Right atrium auricular region (tissue), 2 donors: Measurements from ENCODE around the gene ZBTB21. TPM values are rescaled to one million over a fixed set of nuclear protein-coding genes. Genes with fewer than 3 reads are reported as not detected.

Experiments used
- DNase-seq: peaks from one replicate; pipeline ENCODE4 v3.0.0-alpha.2; 2019; ENCODE audit warnings: low spot score
- H3K27ac ChIP-seq, 2 donors: fragments of 200-600 bp; sonication (generic); 1 replicate in 1 of 2; 2 replicates in 1 of 2; pipeline ENCODE4 v1.5.1; 2016 to 2019
- H3K27me3 ChIP-seq, 2 donors: fragments of 200-600 bp; sonication (generic); one replicate each; pipeline versions ENCODE4 v1.5.1 to v1.6.0; 2017 to 2019
- H3K36me3 ChIP-seq: fragments of 200-600 bp; sonication (generic); one replicate; pipeline ENCODE4 v1.5.1; 2016
- H3K4me1 ChIP-seq, 2 donors: fragments of 200-600 bp; sonication (generic); one replicate each; pipeline versions ENCODE4 v1.5.1 to v1.6.0; 2017 to 2019
- H3K4me3 ChIP-seq, 2 donors: fragments of 200-600 bp; sonication (generic); 1 replicate in 1 of 2; 2 replicates in 1 of 2; pipeline ENCODE4 v1.5.1; 2017 to 2019; ENCODE audit warnings: mild to moderate bottlenecking in 1 of 2, moderate library complexity in 1 of 2
- H3K9me3 ChIP-seq, 2 donors: fragments of 200-600 bp; sonication (generic); one replicate each; pipeline ENCODE4 v1.5.1; 2019
- CTCF ChIP-seq, 2 donors: fragments of 200-600 bp; sonication (generic); IDR thresholded peaks; one replicate each; pipeline ENCODE4 v1.5.1; 2019; ENCODE audit warnings: antibody characterized with exemption in 2 of 2
- total RNA-seq, 2 donors: library from RNA; depleted of rRNA; stranded (reverse); fragments of >200 nt; gene quantifications; one replicate each; pipeline ENCODE4 v1.1.0, GENCODE V29; 2016

The ZBTB21 gene
- total RNA-seq, 2 donors from 2014 or later = 5.5 to 10.3 TPM

- no peaks in the 10 kb centered on the region for H3K36me3 ChIP-seq
- peaks cover 0 to 7% of the 10 kb centered on the region in 2 donors for H3K4me1 ChIP-seq
- no peak for TF ChIP-seq CTCF (IDR thresholded peaks at IDR 0.05)
- peaks cover 0 to 5% of the 10 kb centered on the region in 2 donors for H3K9me3 ChIP-seq
- H3K27ac ChIP-seq = peak overlapping the region in 1 of 2 donors; percentile 21
- no peak for DNase-seq
- no peaks in the 10 kb centered on the region for H3K27me3 ChIP-seq
- H3K4me3 ChIP-seq = no peak overlapping the region
Measured at GRCh38 chr21:42039470-42039901, 29.3 kb upstream of the ZBTB21 start.

- H3K4me3 ChIP-seq = no peak overlapping the region
- no peak for TF ChIP-seq CTCF (IDR thresholded peaks at IDR 0.05)
- H3K27ac ChIP-seq = no peak overlapping the region
- no peak for DNase-seq
- H3K9me3 ChIP-seq = peaks cover 0 to 5% of the 10 kb centered on the region in 2 donors
- peaks cover 0 to 7% of the 10 kb centered on the region in 2 donors for H3K4me1 ChIP-seq
- no peaks in the 10 kb centered on the region for H3K27me3 ChIP-seq
- no peaks in the 10 kb centered on the region for H3K36me3 ChIP-seq
Measured at GRCh38 chr21:42038826-42039425, 28.8 kb upstream of the ZBTB21 start.

GRCh38 chr21:42038393-42038792 lies 28.2 kb upstream of the ZBTB21 start:
- H3K27ac ChIP-seq = no peak overlapping the region
- H3K9me3 ChIP-seq = peaks cover 0 to 5% of the 10 kb centered on the region in 2 donors
- no peak for DNase-seq
- no peaks in the 10 kb centered on the region for H3K27me3 ChIP-seq
- H3K36me3 ChIP-seq = no peaks in the 10 kb centered on the region
- no peak overlapping the region for H3K4me3 ChIP-seq
- no peak for TF ChIP-seq CTCF (IDR thresholded peaks at IDR 0.05)
- peaks cover 0 to 7% of the 10 kb centered on the region in 2 donors for H3K4me1 ChIP-seq

GRCh38 chr21:42037943-42038342 lies 27.8 kb upstream of the ZBTB21 start:
- TF ChIP-seq CTCF (IDR thresholded peaks at IDR 0.05) = no peak
- peaks cover 0 to 5% of the 10 kb centered on the region in 2 donors for H3K9me3 ChIP-seq
- H3K4me3 ChIP-seq = no peak overlapping the region
- H3K27ac ChIP-seq = no peak overlapping the region
- no peaks in the 10 kb centered on the region for H3K36me3 ChIP-seq
- no peak for DNase-seq
- H3K27me3 ChIP-seq = no peaks in the 10 kb centered on the region
- peaks cover 0 to 7% of the 10 kb centered on the region in 2 donors for H3K4me1 ChIP-seq

GRCh38 chr21:42037516-42037915 lies 27.4 kb upstream of the ZBTB21 start:
- no peak overlapping the region for H3K27ac ChIP-seq
- no peak overlapping the region for H3K4me3 ChIP-seq
- DNase-seq = no peak
- peaks cover 0 to 5% of the 10 kb centered on the region in 2 donors for H3K9me3 ChIP-seq
- no peaks in the 10 kb centered on the region for H3K36me3 ChIP-seq
- peaks cover 0 to 7% of the 10 kb centered on the region in 2 donors for H3K4me1 ChIP-seq
- no peak for TF ChIP-seq CTCF (IDR thresholded peaks at IDR 0.05)
- H3K27me3 ChIP-seq = no peaks in the 10 kb centered on the region

- H3K4me1 ChIP-seq = peaks cover 0 to 7% of the 10 kb centered on the region in 2 donors
Measured at GRCh38 chr21:42036313-42036712, 26.2 kb upstream of the ZBTB21 start.

More at GRCh38 chr21:42036313-42036712, 26.2 kb upstream of the ZBTB21 start:
- Histone ChIP-seq H3K27ac (no peak overlapping the region), H3K9me3 (peaks cover 0 to 5% of the 10 kb centered on the region in 2 donors), H3K4me3 (no peak overlapping the region), H3K36me3 (no peaks in the 10 kb centered on the region), H3K27me3 (no peaks in the 10 kb centered on the region)
- TF ChIP-seq CTCF (IDR thresholded peaks at IDR 0.05) = no peak
- DNase-seq = no peak
